ENCODE results near the gene SYNE3.

SYNE3 gene

GRCh38 chr14:95541346-95541745 is 24.9 kb upstream of the SYNE3 start:
- DNase-seq, result no peak

GRCh38 chr14:95540236-95540855 is 23.9 kb upstream of the SYNE3 start:
- no peak for DNase-seq

- no peak for DNase-seq
Observed at GRCh38 chr14:95538801-95539509, 22.5 kb upstream of the SYNE3 start.

- no peak for DNase-seq
Observed at GRCh38 chr14:95537298-95538089, 21.0 kb upstream of the SYNE3 start.

- DNase-seq, result no peak
Observed at GRCh38 chr14:95536671-95537070, 20.2 kb upstream of the SYNE3 start.

GRCh38 chr14:95536036-95536593 is 19.7 kb upstream of the SYNE3 start:
- DNase-seq, result no peak

- DNase-seq, result no peak
Observed at GRCh38 chr14:95535226-95536021, 19.0 kb upstream of the SYNE3 start.

GRCh38 chr14:95534299-95535225 is 18.1 kb upstream of the SYNE3 start, which contains the start of gene GLRX5:
Gene GLRX5, plus strand, starts transcription at chr14:95535050. Its CDS starts 40 bp downstream, at chr14:95535090.
- peak; percentile 93 for DNase-seq

- no peak for DNase-seq
Observed at GRCh38 chr14:95533822-95534221, 17.4 kb upstream of the SYNE3 start.

- DNase-seq, result no peak
Observed at GRCh38 chr14:95533391-95533821, 17.0 kb upstream of the SYNE3 start.

- DNase-seq, result no peak
Observed at GRCh38 chr14:95531969-95532368, 15.5 kb upstream of the SYNE3 start.

- DNase-seq, result no peak
Observed at GRCh38 chr14:95531473-95531872, 15.0 kb upstream of the SYNE3 start.

- no peak for DNase-seq
Observed at GRCh38 chr14:95530473-95531276, 14.2 kb upstream of the SYNE3 start.

- no peak for DNase-seq
Observed at GRCh38 chr14:95529216-95529615, 12.8 kb upstream of the SYNE3 start.

- DNase-seq, result no peak
Observed at GRCh38 chr14:95527387-95528002, 11.0 kb upstream of the SYNE3 start.

- no peak for DNase-seq
Observed at GRCh38 chr14:95526483-95527386, 10.3 kb upstream of the SYNE3 start.

- no peak for DNase-seq
Observed at GRCh38 chr14:95525999-95526398, 9.5 kb upstream of the SYNE3 start.

- no peak for DNase-seq
Observed at GRCh38 chr14:95524706-95525512, 8.5 kb upstream of the SYNE3 start.
